Esophagus squamous epithelium (tissue), 4 donors: ENCODE data around the gene PAK3.

Experiments
- POLR2A ChIP-seq, 4 donors: fragments of 450-650 bp; IDR thresholded peaks; one replicate each; pipeline ENCODE4 v1.6.1; 2017; ENCODE audit warnings: antibody characterized with exemption in 4 of 4, mild to moderate bottlenecking in 4 of 4, moderate library complexity in 3 of 4
- TF ChIP-seq, protein P1 (sequence below), 6 experiments: fragments of 450-650 bp in 4 of 6; fragments of 200-600 bp in 2 of 6; sonication (generic) in 2 of 6; IDR thresholded peaks; one replicate each; pipeline ENCODE4 v1.5.1; 2016 to 2019; ENCODE audit warnings: antibody characterized with exemption in 6 of 6, mild to moderate bottlenecking in 4 of 6, moderate library complexity in 4 of 6

DNA sequence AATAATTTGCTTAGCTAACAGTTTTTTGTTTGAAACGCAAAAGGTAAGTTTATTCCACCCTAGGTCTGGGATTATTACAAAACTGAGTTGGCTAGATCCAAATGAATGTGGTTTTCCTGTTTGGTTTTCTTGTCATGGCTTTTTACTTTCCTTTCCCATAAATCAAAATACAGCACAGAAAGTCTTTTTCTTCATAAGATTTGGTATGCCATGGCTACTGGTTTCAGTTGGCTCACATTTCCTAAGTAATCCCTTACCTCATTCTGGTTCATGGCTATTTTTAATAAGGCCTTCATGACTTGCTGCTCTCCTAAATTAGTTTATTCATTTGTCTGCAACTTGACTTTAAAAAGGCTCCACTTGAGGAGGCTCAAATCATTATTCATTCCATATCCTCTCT lies 12.9 kb upstream of the PAK3 start:
- TF ChIP-seq, protein P1, sequence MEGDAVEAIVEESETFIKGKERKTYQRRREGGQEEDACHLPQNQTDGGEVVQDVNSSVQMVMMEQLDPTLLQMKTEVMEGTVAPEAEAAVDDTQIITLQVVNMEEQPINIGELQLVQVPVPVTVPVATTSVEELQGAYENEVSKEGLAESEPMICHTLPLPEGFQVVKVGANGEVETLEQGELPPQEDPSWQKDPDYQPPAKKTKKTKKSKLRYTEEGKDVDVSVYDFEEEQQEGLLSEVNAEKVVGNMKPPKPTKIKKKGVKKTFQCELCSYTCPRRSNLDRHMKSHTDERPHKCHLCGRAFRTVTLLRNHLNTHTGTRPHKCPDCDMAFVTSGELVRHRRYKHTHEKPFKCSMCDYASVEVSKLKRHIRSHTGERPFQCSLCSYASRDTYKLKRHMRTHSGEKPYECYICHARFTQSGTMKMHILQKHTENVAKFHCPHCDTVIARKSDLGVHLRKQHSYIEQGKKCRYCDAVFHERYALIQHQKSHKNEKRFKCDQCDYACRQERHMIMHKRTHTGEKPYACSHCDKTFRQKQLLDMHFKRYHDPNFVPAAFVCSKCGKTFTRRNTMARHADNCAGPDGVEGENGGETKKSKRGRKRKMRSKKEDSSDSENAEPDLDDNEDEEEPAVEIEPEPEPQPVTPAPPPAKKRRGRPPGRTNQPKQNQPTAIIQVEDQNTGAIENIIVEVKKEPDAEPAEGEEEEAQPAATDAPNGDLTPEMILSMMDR (IDR thresholded peaks at IDR 0.05), result no peak
- no peak for TF ChIP-seq POLR2A (IDR thresholded peaks at IDR 0.05)
